ENCODE data around the gene CHAF1B. TPM values are rescaled to one million over a fixed set of nuclear protein-coding genes. Genes with fewer than 3 reads are reported as not detected.

Gene CHAF1B
- total RNA-seq = 0.89 and 2.1 TPM in 2 replicates

GRCh38 chr21:36385233-36386030, at the start of gene CHAF1B:
CHAF1B (plus strand) TSS chr21:36385392; CDS start chr21:36386137, 745 bp downstream.

Other genes starting within 250 kb of the CHAF1B start
- 4.5 and 17.9 TPM in 2 replicates for gene DOP1B, start 228.6 kb upstream of the CHAF1B start, total RNA-seq
- 37.1 and 43.7 TPM in 2 replicates for gene MORC3, start 65.2 kb upstream of the CHAF1B start, total RNA-seq
- 0.28 and 0.30 TPM in 2 replicates for gene CLDN14, start 94.7 kb downstream of the CHAF1B start, total RNA-seq